Measurements from ENCODE around the gene SMURF1.

- TF ChIP-seq, protein P1, sequence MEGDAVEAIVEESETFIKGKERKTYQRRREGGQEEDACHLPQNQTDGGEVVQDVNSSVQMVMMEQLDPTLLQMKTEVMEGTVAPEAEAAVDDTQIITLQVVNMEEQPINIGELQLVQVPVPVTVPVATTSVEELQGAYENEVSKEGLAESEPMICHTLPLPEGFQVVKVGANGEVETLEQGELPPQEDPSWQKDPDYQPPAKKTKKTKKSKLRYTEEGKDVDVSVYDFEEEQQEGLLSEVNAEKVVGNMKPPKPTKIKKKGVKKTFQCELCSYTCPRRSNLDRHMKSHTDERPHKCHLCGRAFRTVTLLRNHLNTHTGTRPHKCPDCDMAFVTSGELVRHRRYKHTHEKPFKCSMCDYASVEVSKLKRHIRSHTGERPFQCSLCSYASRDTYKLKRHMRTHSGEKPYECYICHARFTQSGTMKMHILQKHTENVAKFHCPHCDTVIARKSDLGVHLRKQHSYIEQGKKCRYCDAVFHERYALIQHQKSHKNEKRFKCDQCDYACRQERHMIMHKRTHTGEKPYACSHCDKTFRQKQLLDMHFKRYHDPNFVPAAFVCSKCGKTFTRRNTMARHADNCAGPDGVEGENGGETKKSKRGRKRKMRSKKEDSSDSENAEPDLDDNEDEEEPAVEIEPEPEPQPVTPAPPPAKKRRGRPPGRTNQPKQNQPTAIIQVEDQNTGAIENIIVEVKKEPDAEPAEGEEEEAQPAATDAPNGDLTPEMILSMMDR (IDR thresholded peaks at IDR 0.05): no peak
- TF ChIP-seq POLR2A (IDR thresholded peaks at IDR 0.05): no peak
Observed at GRCh38 chr7:99120916-99121315, 23.0 kb downstream of the SMURF1 start.

Data from sigmoid colon (tissue), 3 donors.